ENCODE data around the gene OR2D3.
"Not testable (repeated sequence)": the region's sequence is repeated elsewhere in the genome, so short reads cannot be mapped to it uniquely, and the experiment has no call there.

Gene OR2D3, protein sequence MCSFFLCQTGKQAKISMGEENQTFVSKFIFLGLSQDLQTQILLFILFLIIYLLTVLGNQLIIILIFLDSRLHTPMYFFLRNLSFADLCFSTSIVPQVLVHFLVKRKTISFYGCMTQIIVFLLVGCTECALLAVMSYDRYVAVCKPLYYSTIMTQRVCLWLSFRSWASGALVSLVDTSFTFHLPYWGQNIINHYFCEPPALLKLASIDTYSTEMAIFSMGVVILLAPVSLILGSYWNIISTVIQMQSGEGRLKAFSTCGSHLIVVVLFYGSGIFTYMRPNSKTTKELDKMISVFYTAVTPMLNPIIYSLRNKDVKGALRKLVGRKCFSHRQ

DNA sequence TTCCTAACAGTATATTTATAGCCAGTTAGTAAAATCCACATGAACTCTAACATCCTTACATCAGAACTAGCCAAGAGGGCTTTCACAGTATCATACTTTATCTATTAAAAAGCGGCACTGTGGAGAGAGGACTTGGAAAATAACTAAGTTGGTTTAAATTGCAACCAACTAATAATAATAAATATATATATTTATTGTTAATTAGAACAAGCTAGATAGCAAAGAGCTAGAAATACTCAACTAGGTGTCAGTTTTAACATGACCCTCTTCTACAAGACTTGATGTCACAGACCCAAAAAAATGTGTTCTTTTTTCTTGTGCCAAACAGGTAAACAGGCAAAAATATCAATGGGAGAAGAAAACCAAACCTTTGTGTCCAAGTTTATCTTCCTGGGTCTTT lies at the start of gene OR2D3:
Gene OR2D3 (plus strand): TSS at position 301 of the 400 bp plus-strand sequence. CDS start 0 bp downstream, at position 301.
- no peak for DNase-seq

DNA sequence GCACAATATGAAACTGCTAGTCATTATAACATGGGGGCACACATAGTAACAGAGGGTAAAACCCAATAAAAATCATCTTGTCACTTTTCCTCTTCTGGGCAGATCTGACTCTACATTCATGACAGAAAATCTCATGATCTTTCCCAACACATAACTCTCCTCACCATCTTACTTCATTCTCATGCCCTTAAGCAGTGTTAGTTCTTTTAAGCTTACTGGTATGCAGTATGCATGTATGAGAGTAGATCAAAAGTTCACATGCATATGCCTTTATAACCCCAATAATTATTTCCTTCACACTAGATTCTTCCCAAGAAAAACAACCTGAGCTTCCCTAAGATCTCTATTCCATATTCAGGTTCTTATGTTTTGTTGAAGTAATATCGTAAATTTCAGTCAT lies 49.5 kb upstream of the OR2D3 start:
- no peak for DNase-seq

DNA sequence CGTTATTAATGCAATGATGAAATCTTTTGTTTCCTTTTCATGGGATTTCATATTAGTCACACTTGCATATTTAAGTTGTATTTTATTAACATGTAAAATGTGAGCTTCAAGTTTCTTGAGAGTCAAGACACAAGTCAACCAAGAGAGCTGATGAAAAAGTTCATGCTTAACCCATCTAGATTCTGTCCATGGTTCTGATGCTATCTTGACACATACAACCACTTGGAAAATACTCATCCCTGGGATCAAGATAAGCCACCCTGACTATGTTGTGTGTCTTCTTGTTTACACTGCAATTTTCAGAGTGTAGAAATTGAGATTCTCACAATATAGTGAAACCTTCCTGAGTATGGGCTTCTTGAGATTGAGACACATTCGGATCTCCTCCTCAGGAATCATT lies 45.0 kb upstream of the OR2D3 start:
- DNase-seq = no peak

DNA sequence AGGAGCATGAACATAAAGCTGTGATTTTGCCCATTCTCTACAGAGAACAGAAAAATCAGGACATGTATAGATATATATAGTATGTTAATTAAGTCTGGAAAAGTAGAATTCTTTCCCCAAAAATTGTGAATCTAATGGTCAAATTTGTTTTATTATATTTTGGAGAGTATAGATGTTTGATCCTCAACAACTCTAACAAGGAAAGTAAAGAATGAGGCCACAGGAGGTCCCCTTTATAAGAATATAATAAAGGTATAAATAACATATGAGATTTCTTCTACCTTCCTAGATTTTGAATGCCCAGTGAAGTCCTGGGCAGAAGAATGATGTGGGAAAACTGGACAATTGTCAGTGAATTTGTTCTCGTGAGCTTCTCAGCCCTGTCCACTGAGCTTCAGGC lies 44.5 kb upstream of the OR2D3 start, which contains the start of gene OR10A4:
Gene OR10A4 (plus strand): TSS at position 301 of the 400 bp plus-strand sequence. CDS start 23 bp downstream, at position 324.
- no peak for DNase-seq

DNA sequence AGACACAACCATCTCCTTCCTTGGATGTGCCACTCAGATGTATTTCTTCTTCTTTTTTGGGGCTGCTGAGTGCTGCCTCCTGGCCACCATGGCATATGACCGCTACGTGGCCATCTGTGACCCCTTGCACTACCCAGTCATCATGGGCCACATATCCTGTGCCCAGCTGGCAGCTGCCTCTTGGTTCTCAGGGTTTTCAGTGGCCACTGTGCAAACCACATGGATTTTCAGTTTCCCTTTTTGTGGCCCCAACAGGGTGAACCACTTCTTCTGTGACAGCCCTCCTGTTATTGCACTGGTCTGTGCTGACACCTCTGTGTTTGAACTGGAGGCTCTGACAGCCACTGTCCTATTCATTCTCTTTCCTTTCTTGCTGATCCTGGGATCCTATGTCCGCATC lies 43.9 kb upstream of the OR2D3 start:
- no peak for DNase-seq

DNA sequence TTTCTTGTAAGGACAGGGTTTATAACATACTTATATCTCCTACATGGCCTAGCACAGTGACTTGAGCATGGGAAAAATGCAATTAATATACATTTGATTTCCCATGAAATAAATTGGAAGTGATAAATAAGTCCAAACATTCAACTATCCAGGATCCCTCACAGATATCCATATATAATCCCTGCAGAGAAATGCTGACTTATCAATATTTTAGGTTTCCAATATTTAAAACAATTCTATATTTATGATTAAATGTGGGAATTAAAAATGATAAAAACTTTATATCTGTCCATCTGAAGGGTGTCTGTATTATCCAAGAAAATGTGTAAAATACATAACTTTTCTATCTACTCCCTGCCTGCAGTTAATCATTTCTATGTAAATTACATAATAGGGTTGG lies 38.1 kb upstream of the OR2D3 start:
- no peak for DNase-seq

DNA sequence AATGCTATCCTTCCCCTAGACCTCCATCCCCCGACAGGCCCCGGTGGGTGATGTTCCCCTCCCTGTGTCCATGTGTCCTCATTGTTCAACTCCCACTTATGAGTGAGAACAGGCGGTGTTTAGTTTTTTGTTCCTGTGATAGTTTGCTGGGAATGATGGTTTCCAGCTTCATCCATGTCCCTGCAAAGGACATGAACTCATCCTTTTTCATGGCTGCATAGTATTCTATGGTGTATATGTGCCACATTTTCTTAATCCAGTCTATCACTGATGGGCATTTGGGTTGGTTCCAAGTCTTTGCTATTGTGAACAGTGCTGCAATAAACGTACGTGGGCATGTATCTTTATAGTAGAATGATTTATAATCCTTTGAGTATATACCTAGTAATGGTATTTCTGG lies 33.1 kb upstream of the OR2D3 start:
- not testable (repeated sequence) for DNase-seq

DNA sequence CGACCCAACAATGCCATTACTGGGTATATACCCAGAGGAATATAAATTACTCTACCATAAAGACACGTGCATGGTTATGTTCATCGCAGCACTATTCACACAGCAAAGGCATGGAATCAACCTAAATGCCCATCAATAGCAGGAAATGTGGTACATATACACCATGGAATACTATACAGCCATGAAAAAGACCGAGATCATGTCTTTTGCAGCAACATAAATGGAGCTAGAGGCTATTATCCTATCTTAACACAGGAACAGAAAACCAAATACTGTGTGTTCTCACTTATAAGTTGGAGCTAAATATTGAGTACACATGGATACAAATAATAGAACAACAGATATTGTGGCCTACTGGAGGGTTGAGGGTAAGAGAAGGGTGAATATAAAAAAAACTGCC lies 32.0 kb upstream of the OR2D3 start:
- DNase-seq = no peak

DNA sequence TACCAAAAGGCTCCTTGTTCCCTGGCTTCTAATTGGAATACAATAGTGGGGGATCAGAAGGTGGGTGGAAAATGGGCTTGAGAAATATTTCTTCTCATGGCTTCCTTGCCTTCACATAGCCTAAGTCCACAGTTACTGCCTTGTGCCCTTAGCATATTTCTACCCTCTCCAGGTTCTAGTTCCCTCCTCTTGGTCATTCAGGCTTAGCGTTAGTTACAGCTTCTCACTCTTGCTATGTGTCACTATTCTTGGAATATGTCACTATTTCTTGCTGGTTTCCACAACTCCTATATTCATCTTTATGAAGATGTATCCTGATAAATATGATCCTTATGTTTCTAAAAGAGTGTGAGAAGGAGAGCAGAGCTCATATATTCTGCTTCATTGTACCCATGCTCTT lies 31.0 kb upstream of the OR2D3 start:
- DNase-seq = no peak

DNA sequence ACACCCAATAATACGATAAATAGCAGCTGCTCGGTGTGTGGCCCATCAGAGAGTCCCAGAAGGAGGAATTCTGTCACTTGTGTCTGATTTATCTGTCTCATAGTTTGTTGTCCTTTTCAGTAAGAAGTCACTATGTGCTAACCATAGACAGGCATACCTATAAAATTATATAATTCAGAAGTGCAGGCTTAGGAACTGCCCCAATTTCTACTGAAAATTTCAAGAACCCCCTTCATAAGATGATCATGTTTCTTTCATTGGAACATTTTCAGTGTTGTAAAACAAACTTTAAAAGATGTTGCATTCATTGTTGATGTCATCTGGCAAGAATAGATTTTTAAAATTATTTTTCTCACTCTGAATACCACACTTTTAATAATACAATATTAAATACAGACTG lies 28.4 kb upstream of the OR2D3 start, which contains the start of gene OR2D2:
Gene OR2D2 (minus strand): TSS at position 101 of the 400 bp plus-strand sequence. CDS start 0 bp downstream, at position 101.
- DNase-seq = no peak

DNA sequence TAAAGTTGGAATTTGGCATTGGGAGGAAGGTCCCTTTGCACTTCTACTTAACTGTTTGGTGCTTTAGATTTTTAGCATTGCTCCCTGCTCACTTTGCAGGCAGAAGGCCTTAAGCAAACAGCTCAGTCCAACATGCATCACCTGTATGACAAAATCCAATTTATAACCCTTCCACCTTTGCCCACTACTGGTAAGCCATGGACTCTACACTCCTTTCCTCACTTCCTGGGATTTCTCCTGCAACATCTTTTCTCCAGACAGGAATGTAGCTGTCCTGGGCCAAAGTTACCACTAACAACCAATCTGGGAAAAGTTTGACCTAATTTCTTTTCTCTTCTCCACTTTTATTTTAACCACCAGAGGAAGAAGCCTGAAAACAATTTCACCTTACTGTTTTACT lies 26.7 kb upstream of the OR2D3 start:
- DNase-seq = no peak

DNA sequence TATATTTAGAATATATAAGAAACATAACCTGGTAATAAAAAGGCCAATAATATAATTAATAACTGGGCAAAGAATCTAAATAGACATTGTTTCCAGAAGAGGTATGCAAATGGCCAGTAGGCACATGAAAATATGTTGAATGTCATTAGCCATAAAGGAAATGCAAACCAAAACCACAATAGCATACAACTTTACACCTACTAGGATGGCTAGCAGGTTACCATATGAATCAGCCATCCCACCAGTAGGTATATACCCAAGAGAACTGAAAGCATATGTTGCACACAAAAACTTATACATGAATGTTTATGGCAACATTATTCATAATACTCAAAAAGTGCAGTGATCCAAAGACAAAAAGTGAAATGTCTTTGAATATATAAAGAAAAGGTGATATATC lies 25.8 kb upstream of the OR2D3 start:
- DNase-seq = no peak

DNA sequence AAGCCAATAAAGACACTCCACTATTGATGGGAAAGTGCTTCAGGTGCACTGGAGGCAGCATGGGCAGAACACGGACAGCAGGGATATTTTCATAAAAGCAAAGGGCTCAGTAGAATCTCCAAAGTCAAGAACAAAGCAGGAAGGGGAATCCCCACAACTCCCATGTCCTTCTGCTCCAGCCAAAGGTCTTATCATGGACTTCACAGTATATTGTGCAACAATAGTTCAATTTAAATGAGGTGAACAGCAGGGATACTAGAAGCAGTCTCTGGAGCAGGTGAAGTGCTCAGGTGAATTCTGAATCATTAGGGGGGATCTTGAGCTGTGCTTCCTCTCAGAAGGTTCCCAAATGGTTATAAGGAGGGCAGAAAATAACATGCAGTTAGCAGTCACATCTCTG lies 21.9 kb upstream of the OR2D3 start:
- no peak for DNase-seq

DNA sequence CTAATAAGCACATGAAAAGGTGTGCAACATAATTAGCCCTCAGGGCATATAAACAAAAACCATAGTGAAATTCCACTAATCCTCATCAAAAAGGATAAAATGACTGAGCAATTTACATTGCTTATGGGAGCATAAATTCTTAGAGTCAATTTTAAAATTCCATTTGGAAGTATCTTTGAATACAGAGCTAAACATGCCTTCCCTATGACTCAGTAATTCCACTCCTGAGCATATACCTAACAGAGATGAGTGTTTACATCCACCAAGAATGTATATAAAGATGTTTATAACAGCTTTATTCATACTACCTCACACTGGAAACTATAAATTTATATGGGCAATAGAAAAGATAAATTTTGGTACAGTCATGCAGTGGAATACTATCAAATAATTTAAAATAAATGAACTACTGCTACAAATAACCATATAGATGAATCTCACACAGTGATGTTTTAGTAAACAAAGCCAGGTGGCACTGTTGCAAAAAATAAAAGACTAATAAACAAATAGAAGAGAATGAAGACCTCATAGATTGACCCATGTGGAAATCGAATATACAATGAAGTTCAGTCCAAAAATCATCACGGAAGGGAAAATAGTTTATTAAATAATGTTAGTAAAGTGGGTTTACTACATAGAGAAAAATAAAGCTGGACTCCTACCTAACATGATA lies 20.3 kb upstream of the OR2D3 start:
- DNase-seq = no peak

DNA sequence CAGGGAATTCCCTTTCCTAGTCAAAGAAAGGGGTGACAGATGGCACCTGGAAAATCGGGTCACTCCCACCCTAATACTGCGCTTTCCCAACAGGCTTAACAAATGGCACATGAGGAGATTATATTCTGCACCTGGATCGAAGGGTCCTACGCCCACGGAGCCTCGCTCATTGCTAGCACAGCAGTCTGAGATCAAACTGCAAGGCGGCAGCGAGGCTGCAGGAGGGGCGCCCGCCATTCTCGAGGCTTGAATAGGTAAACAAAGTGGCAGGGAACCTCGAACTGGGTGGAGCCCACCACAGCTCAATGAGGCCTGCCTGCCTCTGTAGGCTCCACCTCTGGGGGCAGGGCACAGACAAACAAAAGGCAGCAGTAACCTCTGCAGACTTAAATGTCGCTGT lies 16.0 kb upstream of the OR2D3 start:
- DNase-seq = not testable (repeated sequence)

DNA sequence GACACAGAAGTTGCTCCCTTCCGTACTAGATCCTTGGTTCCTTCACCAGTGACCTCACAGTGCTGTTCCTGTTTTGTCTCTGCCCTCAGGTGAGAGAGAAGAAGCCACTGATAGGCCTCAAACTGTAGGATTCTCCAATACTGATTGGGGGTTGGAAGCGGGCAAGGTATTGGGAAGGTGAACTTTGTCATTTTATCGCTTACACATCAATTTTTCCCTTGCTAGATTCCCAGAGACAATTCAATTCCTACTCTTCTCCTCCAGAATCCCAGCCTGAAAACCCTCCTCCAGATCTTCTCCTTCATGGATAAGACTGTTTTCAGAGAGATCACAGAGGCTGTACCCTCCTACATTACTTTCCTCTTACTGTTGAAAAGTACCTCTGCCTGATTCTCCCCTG lies 9.4 kb upstream of the OR2D3 start:
- no peak for DNase-seq

DNA sequence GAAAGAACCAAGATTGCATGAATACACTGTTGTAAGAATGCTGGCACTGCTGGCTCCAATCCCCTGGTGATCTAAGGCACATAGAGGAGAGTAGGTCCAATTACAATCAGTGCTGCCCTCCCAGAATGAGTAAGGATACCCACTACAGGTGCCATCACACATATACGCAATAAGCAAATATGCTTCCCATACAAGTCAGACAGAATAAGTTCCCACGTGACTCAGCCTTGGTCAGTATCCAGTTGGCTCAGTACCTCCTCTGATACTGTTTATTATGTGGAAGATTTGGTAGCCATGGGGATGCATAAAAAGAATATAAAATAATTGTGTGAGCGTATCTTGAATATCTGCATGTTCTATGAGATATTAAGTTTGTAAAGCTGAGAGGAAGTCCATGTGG lies 8.9 kb upstream of the OR2D3 start:
- no peak for DNase-seq

DNA sequence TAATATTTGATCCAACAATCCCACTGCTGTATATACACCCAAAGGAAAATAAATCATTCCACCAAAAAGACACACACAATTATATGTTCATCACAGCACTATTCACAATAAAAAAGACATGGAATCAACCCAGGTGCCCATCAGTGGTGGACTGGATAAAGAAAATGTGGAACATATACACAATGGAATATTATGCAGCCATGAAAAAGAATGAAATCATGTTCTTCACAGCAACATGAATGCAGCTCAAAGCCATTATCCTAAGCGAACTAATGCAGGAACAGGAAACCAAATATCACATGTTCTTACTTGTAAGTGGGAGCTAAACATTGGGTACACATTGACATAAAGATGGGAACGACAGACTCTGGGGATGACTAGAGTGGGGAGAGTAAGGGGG lies 1.1 kb upstream of the OR2D3 start:
- no peak for DNase-seq

DNA sequence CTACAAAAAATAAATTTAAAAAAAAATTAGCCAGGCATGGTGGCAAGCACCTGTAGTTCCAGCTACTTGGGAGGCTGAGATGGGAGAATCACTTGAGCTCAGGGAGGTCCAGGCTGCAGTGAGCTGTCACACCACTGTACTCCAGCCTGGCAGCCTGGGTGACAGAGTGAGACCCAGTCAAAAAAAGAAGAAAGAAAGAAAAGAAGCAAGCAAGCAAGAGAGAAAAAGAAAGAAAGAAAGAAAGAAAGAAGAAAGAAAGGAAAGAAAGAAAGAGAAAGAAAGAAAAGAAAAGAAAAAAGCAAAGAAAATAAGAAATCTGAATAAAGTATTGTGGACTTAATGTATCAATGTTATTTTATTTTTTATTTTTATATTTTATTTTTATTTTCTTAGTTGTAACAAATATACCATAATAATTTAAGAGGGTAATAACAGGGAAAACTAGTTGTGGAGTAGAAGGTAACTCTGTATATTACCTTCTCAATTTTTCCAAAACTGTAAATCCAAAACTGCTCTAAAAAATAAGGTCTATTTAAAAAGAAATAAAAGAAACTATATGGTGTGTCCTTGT lies 4.3 kb downstream of the OR2D3 start:
- DNase-seq = no peak

DNA sequence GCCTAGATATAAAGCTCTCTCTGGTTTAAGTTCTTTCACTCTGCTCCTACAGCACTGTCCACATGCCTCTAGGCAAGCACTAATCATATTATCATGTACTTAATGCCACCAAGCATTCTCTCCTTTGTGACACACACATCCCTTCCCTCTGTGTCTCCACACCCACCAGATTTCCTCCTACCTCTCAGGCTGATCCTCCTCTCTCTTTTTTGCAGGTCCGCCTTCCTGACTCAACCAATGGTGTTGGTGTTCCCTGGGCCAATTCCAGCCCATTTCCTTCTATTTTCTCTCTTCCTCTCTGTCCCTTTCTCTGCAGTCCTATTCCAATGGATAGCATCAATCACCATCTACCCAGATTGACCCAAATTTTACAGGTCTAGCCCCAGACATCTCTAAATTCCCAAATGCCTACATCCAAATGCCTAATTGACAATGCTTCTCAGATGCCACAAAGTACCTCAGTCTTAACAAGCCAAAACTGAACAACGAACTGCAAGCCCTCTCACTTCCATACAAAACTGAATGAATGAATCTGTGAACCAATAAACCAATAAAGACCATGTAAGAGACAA lies 4.9 kb downstream of the OR2D3 start:
- DNase-seq = no peak

DNA sequence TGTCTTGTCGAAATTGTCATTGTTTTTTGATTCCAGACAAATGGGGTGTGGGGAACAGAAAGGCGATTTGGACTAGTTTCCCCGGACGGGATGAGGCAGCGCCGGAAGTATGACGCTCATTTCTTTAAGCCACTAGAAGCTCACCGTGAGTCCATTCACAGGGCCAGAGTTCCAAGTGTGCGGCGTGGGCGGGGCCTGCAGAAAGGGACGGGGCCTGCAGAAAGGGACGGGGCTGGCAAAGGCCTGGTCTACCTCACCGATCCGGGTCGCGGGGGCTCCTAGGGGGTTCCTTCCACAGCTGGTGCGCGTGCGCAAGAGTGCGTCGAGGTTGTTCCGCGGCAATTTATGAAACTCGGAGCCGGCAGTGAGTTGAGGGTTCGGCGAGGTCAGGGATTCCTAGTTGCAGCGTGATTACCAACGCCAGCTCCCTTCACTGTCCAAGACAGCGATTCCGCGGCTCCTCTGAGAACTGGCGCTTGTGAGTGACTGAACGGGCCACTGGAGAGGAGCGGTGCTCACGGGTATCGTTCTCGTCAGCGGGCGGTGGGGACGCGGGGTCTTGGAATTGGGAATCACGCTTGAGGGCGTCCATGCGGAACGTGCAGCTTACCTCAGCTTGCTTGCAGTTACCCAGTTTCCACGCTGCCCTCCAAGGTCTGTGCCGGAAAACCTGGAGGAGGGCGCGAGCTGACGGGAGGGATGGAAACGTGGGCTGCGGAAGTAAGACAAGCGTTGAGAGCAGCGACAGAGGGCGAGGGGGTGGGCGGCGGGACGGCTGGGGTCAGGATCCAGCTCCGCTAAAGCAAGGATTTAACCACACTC lies 5.6 kb downstream of the OR2D3 start, which contains the start of gene ZNF215:
Gene ZNF215 (plus strand): TSS at position 219 of the 822 bp plus-strand sequence. CDS start 5,847 bp downstream, outside the sequence.
- peak; percentile 70 for DNase-seq

DNA sequence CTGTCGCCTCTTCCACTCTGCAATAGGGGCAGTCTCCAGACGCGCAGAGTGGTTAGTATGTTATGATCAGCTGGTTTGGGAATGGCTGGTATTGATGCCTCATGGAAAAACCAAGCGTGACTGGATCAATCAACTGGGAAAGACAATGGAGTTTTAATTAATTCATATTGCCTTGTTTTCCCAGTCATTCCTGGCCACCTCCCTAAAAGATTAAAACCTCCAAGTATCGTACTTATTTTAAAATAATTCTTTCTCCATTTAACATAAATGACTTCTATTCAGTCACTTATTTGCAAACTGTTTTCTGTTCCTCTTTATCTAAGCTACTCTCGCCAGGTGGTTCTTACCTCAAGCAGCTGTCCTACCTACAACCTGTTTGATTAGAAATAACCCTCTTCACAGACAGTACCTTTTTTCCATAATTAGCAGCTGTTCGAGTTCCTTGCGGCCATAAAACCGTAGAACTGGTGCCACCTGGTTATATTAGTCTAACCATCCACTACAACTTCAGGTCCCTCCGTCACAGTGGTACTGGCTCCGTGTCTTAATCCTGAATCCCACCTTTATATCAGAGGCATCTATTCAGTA lies 6.3 kb downstream of the OR2D3 start:
- DNase-seq = no peak

Measured in activated CD8-positive, alpha-beta memory T cell treated with anti-CD3 and anti-CD28 coated beads, Interleukin-2, amount 50 U/mL, for 48 hours (primary cell).